WERI-Rb-1 (cell line): ENCODE results near the gene HOXD3.

Experiments
- DNase-seq: peaks from one replicate; pipeline ENCODE4 v3.0.0-alpha.2; 2020
- H3K27ac ChIP-seq: fragments of 250-450 bp; sonication (Bioruptor Pico); 2 replicates; pipeline ENCODE4 v1.5.1; 2020; ENCODE audit warnings: mild to moderate bottlenecking, moderate library complexity
- H3K27me3 ChIP-seq: fragments of 250-450 bp; sonication (Bioruptor Pico); 2 replicates; pipeline ENCODE4 v1.5.1; 2021; ENCODE audit warnings: mild to moderate bottlenecking, low read depth, moderate library complexity; ENCODE audit not compliant: insufficient read depth, severe bottlenecking
- H3K36me3 ChIP-seq: fragments of 250-450 bp; sonication (Bioruptor Pico); 2 replicates; pipeline ENCODE4 v1.5.1; 2020; ENCODE audit warnings: mild to moderate bottlenecking, moderate library complexity
- H3K4me3 ChIP-seq: 2 replicates; pipeline ENCODE4 v1.5.1; 2011; ENCODE audit warnings: low read depth, mild to moderate bottlenecking, control low read depth, low read length
- H3K9me3 ChIP-seq: fragments of 250-450 bp; sonication (Bioruptor Pico); 2 replicates; pipeline ENCODE4 v1.5.1; 2021; ENCODE audit warnings: mild to moderate bottlenecking, moderate library complexity; ENCODE audit not compliant: severe bottlenecking
- TF ChIP-seq, protein P1 (sequence below): IDR thresholded peaks from 2 replicates; pipeline ENCODE4 v1.5.1; 2011; ENCODE audit warnings: low read depth, mild to moderate bottlenecking, control low read depth, inconsistent platforms, low read length

Gene HOXD3

DNA sequence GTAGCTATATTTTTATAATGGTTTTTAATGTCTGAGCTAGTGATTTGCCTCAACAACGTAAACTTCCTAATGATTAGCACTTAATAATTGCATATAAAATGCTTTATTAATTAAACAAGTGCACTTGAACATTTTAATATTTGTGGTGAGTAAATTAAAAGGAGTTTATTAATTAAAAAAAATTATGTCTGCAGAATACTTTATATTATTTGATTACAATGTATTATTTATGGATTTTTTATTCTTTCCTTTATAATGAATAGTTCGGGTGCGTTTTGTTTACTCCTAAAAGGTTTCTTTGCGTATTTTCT is 25.3 kb upstream of the HOXD3 start:
- Histone ChIP-seq H3K4me3 (no peak overlapping the region), H3K27ac (no peak overlapping the region), H3K36me3 (no peaks in the 10 kb centered on the region), H3K27me3 (peaks cover 94% of the 10 kb centered on the region), H3K9me3 (peaks cover 9% of the 10 kb centered on the region)
- DNase-seq = no peak
- TF ChIP-seq, protein P1, sequence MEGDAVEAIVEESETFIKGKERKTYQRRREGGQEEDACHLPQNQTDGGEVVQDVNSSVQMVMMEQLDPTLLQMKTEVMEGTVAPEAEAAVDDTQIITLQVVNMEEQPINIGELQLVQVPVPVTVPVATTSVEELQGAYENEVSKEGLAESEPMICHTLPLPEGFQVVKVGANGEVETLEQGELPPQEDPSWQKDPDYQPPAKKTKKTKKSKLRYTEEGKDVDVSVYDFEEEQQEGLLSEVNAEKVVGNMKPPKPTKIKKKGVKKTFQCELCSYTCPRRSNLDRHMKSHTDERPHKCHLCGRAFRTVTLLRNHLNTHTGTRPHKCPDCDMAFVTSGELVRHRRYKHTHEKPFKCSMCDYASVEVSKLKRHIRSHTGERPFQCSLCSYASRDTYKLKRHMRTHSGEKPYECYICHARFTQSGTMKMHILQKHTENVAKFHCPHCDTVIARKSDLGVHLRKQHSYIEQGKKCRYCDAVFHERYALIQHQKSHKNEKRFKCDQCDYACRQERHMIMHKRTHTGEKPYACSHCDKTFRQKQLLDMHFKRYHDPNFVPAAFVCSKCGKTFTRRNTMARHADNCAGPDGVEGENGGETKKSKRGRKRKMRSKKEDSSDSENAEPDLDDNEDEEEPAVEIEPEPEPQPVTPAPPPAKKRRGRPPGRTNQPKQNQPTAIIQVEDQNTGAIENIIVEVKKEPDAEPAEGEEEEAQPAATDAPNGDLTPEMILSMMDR = no peak

DNA sequence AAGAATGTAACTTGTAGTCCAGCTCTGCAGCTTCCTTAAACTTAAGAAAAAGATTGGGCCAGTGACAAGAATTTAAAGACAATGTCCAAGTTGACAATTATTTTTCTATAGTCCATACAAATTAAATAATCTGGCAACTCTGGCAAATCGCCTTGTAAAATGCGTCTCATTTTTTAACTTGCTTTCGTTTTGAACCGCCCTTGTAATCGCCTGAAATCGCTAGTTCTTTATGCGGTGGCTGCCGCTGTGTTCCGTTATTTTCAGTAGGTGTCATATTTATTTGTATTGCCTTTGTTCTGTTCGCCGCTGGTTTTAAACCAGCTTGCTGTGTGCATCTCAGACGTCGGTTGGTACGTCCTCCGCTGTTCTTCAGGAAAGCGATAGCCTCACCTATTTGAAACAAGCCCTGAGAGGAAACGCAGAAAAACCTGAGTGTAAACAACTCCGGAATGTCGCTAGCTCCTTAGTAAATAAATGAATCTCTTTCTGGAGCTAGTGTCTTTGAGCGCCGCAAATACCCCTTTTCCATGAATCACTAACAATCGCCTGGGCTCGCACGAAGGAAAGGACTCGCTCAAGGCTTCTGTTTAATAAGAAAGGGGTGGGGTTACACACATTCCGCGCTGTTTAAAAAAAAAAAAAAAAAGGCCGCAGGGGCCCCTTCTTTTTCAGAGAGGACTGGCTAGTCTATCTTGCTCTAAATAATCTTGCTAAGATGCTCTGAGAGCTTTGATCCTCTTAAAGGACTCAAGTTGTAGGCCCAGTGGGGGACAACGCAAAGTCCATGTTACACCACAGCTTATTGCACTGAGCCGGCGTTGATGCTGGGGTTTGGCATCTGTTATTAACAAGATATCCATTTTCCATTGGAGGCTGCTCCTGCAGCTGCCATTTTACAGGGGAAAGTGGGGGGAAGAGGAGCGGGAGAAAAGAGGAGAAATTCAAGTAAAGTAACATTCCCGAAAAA is 24.6 kb upstream of the HOXD3 start:
- peak; percentile 69 for DNase-seq
- TF ChIP-seq, protein P1 = no peak
- Histone ChIP-seq H3K9me3 (peaks cover 9% of the 10 kb centered on the region), H3K36me3 (no peaks in the 10 kb centered on the region), H3K4me3 (no peak overlapping the region), H3K27me3 (peaks cover 94% of the 10 kb centered on the region), H3K27ac (no peak overlapping the region)

DNA sequence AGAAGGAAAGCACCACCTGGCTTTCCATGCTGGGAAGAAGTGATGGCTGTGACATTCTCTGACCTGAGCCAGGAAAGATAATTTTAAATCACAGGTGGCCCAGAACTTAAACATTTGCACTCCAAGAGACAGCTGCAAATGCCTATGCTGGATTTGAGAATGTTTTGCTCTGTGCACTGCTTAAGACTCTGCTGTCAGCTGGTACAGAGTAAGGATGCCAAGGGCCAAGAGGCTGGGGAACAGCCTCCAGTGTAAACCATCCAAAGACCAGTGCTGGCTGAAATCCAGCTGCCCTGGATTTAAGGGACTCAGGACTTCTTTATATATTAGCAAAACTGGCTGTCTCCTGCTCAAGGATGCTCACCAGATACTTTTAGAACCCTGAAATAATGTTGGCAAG is 23.7 kb upstream of the HOXD3 start:
- Histone ChIP-seq H3K27ac (no peak overlapping the region), H3K4me3 (no peak overlapping the region), H3K9me3 (peaks cover 9% of the 10 kb centered on the region), H3K36me3 (no peaks in the 10 kb centered on the region), H3K27me3 (peaks cover 94% of the 10 kb centered on the region)
- TF ChIP-seq, protein P1 = no peak
- DNase-seq = no peak

DNA sequence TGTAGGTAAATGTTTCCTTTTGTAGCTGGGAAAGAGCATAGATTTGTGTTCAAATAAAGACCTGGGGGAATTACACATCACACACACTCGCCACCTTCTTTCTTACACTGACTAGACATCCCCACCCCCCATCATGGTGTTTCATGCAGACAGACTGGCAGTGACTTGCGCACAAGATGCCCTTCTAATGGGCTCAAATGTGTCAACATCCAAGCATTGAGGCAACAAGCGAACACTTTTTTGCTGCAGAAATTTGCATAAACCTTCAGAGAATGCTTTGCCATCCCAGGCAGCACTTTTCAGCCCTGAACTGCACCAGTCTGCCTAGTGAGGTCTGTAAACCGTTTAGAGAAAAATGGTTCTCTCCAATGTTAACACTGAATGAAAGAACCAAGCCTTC is 23.1 kb upstream of the HOXD3 start:
- Histone ChIP-seq H3K27me3 (peaks cover 94% of the 10 kb centered on the region), H3K4me3 (no peak overlapping the region), H3K27ac (no peak overlapping the region)

DNA sequence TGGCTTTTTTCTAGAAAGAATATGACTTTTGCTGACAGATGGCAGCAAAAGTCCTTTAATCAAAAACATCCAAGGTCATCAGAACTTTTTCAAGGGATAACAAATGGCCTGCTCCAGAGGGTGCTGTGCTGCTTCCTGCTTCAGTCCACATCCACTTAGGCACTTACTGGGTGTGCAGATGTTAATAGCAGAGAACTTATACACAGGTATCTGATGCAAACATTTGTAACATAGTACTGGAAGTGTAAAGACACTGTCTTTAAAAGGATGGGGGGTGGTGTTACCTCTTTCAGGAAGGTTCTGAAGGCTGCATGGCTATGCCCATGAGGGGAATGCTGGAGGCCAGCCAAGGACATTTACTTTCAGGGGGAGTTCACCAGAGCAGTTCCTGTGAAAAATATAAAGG is 22.1 kb upstream of the HOXD3 start:
- no peaks in the 10 kb centered on the region for H3K36me3 ChIP-seq
- peaks cover 6% of the 10 kb centered on the region for H3K9me3 ChIP-seq
- DNase-seq = no peak
- no peak overlapping the region for H3K27ac ChIP-seq
- TF ChIP-seq, protein P1 = no peak
- H3K4me3 ChIP-seq = no peak overlapping the region
- H3K27me3 ChIP-seq = peaks cover 97% of the 10 kb centered on the region

More for the DNA sequence above, 23.1 kb upstream of the HOXD3 start:
- no peaks in the 10 kb centered on the region for H3K36me3 ChIP-seq
- no peak for DNase-seq
- peaks cover 9% of the 10 kb centered on the region for H3K9me3 ChIP-seq
- TF ChIP-seq, protein P1 = no peak
